Activated CD4-positive, alpha-beta T cell treated with anti-CD3 and anti-CD28 coated beads for 36 hours (primary cell): ENCODE measurements around the gene ZNG1A. TPM values are rescaled to one million over a fixed set of nuclear protein-coding genes. Genes with fewer than 3 reads are reported as not detected.
"Not testable (repeated sequence)": the region's sequence is repeated elsewhere in the genome, so short reads cannot be mapped to it uniquely, and the experiment has no call there.

Source experiments
- ATAC-seq: fragments of 200-7000 bp; cut with Tn5 transposase; one replicate; pipeline ENCODE4 v1.10.0; 2021; ENCODE audit warnings: mild to moderate bottlenecking, moderate library complexity
- CTCF ChIA-PET: fragments of 350-600 bp; sonication (Branson Sonifier 250); formaldehyde crosslinking; loops from one replicate; lab custom pipeline; 2021; ENCODE audit warnings: antibody characterized with exemption; lab: Charles Lee
- POLR2A ChIA-PET: fragments of 350-600 bp; sonication (Branson Sonifier 250); formaldehyde crosslinking; loops from one replicate; lab custom pipeline; 2021; ENCODE audit warnings: antibody characterized with exemption, inconsistent platforms; lab: Charles Lee
- DNase-seq: peaks from one replicate; pipeline ENCODE4 v3.0.0-alpha.2; 2020
- H3K27ac Mint-ChIP-seq: one replicate; pipeline ENCODE4 v1.8.0; 2021; ENCODE audit warnings: mixed read lengths
- H3K27me3 Mint-ChIP-seq: one replicate; pipeline ENCODE4 v1.8.0; 2021; ENCODE audit warnings: mixed read lengths
- H3K36me3 Mint-ChIP-seq: one replicate; pipeline ENCODE4 v1.8.0; 2021; ENCODE audit warnings: low read depth, mixed read lengths
- H3K4me1 Mint-ChIP-seq: one replicate; pipeline ENCODE4 v1.8.0; 2021; ENCODE audit warnings: mixed read lengths
- H3K4me3 Mint-ChIP-seq: one replicate; pipeline ENCODE4 v1.8.0; 2021; ENCODE audit warnings: mild to moderate bottlenecking, moderate library complexity, mixed read lengths
- H3K9me3 Mint-ChIP-seq: one replicate; pipeline ENCODE4 v1.8.0; 2021; ENCODE audit warnings: low read depth, mixed read lengths
- intact Hi-C, 2 experiments: fragments of 100-400 bp; cut with DNase I in 1 of 2; cut with micrococcal nuclease in 1 of 2; formaldehyde crosslinking; loops; one replicate each; pipeline versions ENCODE4 v1.14.2 to v1.15.1; 2022 to 2024; cut with DNase I, micrococcal nuclease
- total RNA-seq, 2 experiments: library from RNA; stranded (reverse); gene quantifications; one replicate each; pipeline ENCODE4 v1.2.3, GENCODE V29; 2021

The ZNG1A gene
- total RNA-seq, 2 experiments from 2014 or later: 45.5 to 63.1 TPM

DNA sequence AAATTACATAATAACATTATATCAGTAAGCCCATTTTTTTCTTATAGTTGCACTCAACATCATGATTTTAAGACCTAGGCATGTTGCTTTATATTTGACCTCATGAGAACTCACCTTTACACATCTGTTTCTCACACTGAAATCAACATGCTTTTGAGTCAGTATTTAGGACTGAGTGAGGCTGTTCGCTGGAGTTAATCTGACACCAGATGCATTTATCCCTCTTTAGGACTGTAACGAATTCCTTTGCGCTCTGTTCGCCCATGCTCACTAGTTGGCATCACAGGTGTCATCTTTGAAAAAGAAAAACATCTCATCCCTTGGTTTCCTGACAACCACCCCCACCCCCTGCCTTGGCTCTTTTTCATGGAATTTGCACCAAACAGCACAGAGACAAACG is 84.9 kb downstream of the ZNG1A start:
- H3K27me3 Mint-ChIP-seq, H3K4me3 Mint-ChIP-seq, H3K4me1 Mint-ChIP-seq, ATAC-seq, intact Hi-C loops, H3K36me3 Mint-ChIP-seq, H3K27ac Mint-ChIP-seq, POLR2A ChIA-PET, CTCF ChIA-PET, DNase-seq, H3K9me3 Mint-ChIP-seq: not testable (repeated sequence)

DNA sequence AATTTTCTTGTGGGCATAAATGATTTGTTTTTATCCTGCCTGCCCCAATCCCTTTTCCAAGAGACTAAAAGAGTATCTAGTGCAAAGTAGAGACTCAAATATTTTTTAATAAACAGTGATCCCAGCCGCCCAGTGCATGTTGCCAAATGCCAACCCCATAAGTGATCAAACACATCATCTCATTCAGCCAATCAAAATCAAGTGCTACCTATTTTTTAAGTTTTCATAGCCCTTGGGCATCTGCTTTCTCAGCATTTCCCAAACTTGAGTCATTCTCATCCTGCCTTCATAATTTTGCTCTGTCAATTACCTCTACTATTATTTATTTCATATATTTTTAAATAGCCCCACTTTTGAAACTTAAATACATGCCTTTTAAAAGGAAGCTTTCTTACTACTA is 88.0 kb downstream of the ZNG1A start:
- POLR2A ChIA-PET, H3K27ac Mint-ChIP-seq, DNase-seq, H3K4me1 Mint-ChIP-seq, H3K4me3 Mint-ChIP-seq, CTCF ChIA-PET, intact Hi-C loops, H3K9me3 Mint-ChIP-seq, H3K27me3 Mint-ChIP-seq, ATAC-seq, H3K36me3 Mint-ChIP-seq: not testable (repeated sequence)

DNA sequence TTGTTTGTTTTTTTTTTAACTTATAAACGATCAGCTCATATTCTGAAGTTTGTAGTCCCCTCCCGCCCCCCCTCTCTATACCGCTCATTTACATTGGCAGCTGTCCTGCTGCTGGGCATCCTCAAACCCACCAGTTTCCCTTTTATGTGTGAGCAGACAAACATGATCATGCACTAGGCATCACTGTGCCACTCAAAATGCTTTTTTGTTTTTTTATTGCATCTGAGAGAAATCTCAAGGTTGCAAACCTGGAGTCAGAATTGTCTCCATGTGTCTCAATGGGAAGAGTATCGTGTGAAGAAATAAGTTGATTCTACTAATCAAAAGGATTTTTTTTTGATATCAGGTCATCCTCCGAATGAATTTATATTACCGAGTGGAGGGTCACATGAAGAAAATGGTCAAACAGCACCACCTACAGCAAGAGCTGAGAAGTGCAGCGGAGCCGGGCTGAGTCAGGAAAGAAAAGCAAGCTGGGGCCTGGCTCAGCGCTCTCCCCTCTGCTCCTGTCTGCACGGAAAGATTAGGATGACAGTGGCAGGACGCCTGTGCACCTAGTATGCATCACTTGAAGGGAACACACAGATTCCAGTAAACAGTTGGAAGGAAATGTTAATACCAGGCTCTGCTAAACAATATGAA is 90.3 kb downstream of the ZNG1A start:
- CTCF ChIA-PET, H3K4me1 Mint-ChIP-seq, intact Hi-C loops, H3K36me3 Mint-ChIP-seq, POLR2A ChIA-PET, H3K27me3 Mint-ChIP-seq, H3K9me3 Mint-ChIP-seq, DNase-seq, H3K27ac Mint-ChIP-seq, H3K4me3 Mint-ChIP-seq: not testable (repeated sequence)
- ATAC-seq: peak; percentile 88

DNA sequence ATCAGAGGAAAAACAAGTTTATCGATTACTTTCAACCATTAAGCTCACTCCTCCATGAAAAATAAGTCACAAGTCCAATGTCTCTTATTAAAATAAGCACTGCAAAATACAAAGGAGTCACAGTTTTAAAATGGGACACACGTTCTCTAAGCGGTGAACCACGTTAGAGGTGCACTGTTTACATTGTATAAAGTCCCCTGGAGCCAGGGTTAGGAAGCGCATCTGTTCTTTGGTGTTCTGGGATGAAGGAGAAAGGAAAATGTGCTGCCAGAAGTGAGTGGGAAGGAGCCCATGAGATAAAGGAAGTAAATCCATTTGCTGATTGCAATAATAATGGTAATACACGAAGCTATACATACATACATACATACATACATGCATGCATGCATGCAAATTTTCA is 91.0 kb downstream of the ZNG1A start:
- DNase-seq, CTCF ChIA-PET, H3K36me3 Mint-ChIP-seq, H3K4me3 Mint-ChIP-seq, intact Hi-C loops, H3K4me1 Mint-ChIP-seq, H3K27ac Mint-ChIP-seq, H3K27me3 Mint-ChIP-seq, ATAC-seq, POLR2A ChIA-PET, H3K9me3 Mint-ChIP-seq: not testable (repeated sequence)

DNA sequence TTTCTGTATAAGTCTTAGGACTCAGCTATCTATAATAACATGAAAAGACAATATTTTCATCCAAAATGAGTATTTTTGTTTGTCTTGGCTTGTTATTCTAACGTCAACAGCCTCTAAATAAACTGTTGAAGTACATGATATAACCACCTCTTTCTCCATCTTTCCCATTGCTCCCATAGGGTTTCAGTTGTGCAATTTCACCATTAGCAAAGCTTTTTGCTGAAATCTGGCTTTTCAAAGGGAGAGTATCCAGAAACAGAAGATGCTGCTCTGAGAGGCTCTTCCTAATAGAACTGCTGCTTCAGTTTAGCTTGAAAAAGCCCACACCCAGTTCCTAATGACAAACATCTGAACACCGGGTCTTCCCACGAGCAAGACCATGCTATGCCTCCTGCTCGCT is 91.8 kb downstream of the ZNG1A start:
- intact Hi-C loops, H3K27ac Mint-ChIP-seq, H3K4me3 Mint-ChIP-seq, POLR2A ChIA-PET, H3K4me1 Mint-ChIP-seq, ATAC-seq, H3K36me3 Mint-ChIP-seq, H3K9me3 Mint-ChIP-seq, CTCF ChIA-PET, H3K27me3 Mint-ChIP-seq, DNase-seq: not testable (repeated sequence)

DNA sequence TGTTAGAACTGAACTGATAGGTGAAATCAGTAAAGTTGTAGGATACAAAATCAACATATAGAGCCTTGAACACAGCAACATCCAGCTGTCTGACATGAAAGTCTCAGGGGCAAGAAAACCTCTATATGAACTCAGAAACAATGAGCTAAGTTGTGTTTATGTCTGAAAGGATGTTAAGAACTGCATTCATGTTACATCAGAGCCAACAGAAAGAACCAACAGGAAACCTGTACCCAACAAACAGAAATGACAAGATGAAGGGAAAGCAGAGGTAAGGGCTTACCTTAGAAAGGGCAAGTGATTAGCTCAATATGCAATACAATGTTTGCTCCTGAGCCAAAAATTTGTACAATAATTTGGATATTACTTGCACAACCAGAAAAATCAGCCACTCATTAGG is 92.2 kb downstream of the ZNG1A start:
- intact Hi-C loops, ATAC-seq, DNase-seq, H3K27ac Mint-ChIP-seq, H3K27me3 Mint-ChIP-seq, CTCF ChIA-PET, H3K4me3 Mint-ChIP-seq, POLR2A ChIA-PET, H3K36me3 Mint-ChIP-seq, H3K9me3 Mint-ChIP-seq, H3K4me1 Mint-ChIP-seq: not testable (repeated sequence)

DNA sequence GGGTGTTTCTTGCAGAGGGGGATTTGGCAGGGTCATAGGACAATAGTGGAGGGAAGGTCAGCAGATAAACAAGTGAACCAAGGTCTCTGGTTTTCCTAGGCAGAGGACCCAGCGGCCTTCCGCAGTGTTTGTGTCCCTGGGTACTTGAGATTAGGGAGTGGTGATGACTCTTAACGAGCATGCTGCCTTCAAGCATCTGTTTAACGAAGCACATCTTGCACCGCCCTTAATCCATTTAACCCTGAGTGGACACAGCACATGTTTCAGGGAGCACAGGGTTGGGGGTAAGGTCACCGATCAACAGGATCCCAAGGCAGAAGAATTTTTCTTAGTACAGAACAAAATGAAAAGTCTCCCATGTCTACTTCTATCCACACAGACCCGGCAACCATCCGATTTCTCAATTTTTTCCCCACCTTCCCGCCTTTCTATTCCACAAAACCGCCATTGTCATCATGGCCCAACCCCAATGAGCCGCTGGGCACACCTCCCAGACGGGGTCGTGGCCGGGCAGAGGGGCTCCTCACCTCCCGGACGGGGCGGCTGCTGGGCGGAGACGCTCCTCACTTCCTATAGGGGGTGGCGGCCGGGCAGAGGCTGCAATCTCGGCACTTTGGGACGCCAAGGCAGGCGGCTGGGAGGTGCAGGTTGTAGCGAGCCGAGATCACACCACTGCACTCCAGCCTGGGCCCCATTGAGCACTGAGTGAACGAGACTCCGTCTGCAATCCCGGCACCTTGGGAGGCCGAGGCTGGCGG is 95.7 kb downstream of the ZNG1A start:
- intact Hi-C loops, H3K4me3 Mint-ChIP-seq, H3K36me3 Mint-ChIP-seq, DNase-seq, POLR2A ChIA-PET, ATAC-seq, H3K9me3 Mint-ChIP-seq, H3K27ac Mint-ChIP-seq, H3K4me1 Mint-ChIP-seq, H3K27me3 Mint-ChIP-seq, CTCF ChIA-PET: not testable (repeated sequence)

DNA sequence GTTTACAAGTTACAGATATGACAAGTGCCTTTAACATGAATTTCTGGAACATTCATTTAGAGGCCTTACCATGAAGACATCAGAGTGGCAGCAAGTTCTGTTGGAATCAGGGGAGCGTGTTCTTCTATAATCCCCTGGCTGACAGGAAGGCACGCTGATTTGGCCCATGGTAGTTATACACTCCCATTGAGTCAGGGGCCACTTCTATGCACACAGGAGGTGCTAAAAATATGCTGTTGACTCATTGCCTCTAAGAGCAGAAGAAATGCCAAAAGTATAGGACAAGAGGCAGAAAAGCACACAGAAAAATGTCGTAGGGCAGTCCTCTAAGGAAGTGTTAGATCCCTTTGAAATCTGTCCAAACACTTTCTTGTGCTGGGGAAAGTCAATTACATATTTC is 100.5 kb downstream of the ZNG1A start:
- H3K27me3 Mint-ChIP-seq: peaks cover 12% of the 10 kb centered on the region
- ATAC-seq, intact Hi-C loops, H3K9me3 Mint-ChIP-seq, H3K4me1 Mint-ChIP-seq, H3K4me3 Mint-ChIP-seq, H3K27ac Mint-ChIP-seq, POLR2A ChIA-PET, CTCF ChIA-PET, H3K36me3 Mint-ChIP-seq, DNase-seq: not testable (repeated sequence)

DNA sequence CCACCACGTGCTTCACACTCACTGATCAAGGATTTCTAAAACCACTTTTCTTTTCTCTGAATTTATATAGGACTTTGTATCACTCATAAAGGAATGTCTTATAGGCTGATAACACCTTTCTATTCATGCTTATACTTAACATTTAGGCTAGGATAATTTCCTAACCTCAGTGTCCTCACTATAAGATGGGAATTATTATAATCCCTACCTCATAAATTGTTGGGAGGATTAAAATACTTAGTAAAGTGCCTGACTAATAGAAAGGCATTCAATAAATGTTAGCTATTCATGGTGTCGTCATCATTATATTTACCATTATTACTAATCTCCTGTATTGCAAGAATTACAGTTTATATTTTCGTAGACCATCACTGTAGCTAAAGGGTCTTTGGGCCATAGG is 102.5 kb downstream of the ZNG1A start:
- intact Hi-C loops: not testable (repeated sequence)

DNA sequence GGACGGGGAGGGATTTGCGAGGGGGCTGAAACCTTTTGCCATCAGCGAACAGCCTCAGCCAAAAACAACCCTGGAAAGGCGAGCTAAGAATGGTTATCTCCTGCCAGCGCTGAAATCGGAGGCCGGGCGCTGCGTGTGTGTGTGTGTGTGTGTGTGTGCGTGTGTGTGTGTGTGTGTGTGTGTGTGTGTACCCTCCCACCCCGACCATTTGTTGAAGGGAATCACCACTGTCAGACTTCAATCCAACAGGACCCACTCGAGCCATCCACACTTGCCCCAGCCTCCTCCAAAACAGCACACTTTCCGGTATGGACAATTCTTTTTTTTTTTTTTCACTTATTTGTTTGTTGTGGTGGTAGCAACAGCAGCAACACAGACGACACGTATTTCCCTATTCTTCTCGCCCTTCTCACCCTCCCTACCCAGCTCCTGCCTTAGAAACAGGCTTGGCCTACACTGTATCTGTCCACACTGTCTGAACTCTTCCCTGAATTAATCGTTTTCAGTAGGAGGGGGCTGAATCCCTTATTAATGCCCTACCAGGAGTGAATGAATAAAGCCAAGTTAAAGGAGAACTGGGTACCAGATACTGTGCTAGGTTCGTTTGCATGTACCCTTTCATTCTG is 104.8 kb downstream of the ZNG1A start:
- ATAC-seq, intact Hi-C loops, H3K4me1 Mint-ChIP-seq, POLR2A ChIA-PET, H3K36me3 Mint-ChIP-seq, DNase-seq, H3K9me3 Mint-ChIP-seq, H3K27ac Mint-ChIP-seq, CTCF ChIA-PET: not testable (repeated sequence)
- Mint-ChIP-seq H3K27me3 (peaks cover 11% of the 10 kb centered on the region), H3K4me3 (peak overlapping the region; percentile 59)

More for the DNA sequence above, 102.5 kb downstream of the ZNG1A start:
- H3K36me3 Mint-ChIP-seq, ATAC-seq, H3K9me3 Mint-ChIP-seq, DNase-seq, H3K4me1 Mint-ChIP-seq, H3K4me3 Mint-ChIP-seq, POLR2A ChIA-PET, CTCF ChIA-PET, H3K27ac Mint-ChIP-seq: not testable (repeated sequence)
- H3K27me3 Mint-ChIP-seq: peaks cover 14% of the 10 kb centered on the region

DNA sequence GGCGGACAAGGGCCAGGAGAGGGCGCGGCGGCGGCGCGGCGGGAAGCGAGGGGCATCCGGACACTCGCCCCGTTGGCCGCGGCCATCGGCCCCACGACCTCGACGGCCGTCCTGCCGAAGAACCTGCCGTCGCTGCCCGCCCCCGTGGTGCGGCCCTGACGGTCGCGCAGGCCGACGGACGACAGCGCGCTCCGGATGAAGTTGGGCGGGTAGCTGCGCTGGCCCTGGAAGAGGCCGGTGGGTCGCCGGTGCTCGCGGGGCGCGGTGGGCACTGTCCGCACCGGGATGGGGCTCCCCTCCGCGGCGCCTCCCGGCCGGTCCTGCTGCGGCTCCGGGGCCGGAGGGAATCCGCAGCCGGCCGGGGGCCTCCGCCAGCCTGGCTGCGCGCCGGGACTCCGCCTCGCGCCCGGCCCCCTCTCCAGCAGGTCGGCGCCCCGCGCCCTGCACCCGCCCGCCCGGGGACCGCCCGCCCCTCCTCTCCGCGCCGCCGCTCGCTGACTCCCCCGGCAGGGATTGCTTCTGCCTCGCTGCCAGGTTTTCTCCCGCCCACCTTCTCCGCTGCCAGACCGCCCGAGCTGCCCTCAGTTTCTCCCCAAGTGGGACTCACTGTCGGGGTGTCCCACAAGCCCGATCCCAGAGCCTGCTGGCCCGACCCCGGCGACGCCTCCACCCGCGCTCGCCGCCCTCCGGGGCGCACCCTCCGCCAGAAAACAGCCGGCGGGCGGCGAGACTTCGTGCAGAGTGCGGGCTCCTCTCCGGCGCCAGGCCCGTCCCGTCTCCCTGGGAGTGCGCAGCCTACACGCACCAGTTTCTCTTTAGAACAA is 105.6 kb downstream of the ZNG1A start:
- Mint-ChIP-seq H3K4me3 (peak overlapping the region; percentile 59), H3K27me3 (peaks cover 11% of the 10 kb centered on the region)
- H3K9me3 Mint-ChIP-seq, intact Hi-C loops, H3K36me3 Mint-ChIP-seq, H3K4me1 Mint-ChIP-seq, POLR2A ChIA-PET, CTCF ChIA-PET, H3K27ac Mint-ChIP-seq: not testable (repeated sequence)
- ATAC-seq: peak; percentile 62
- DNase-seq: peak; percentile 25
